Stimulated activated CD4-positive, alpha-beta T cell treated with anti-CD3 and anti-CD28 coated beads, TNF-alpha, amount 100 ng/mL, for 1 hour (primary cell): ENCODE data around the gene JAGN1.
"Not testable (repeated sequence)": the region's sequence is repeated elsewhere in the genome, so short reads cannot be mapped to it uniquely, and the experiment has no call there.

Source experiments
- DNase-seq, 3 donors: peaks; one replicate each; pipeline ENCODE4 v3.0.0-alpha.2; 2020; ENCODE audit warnings: low read depth in 3 of 3, low spot score in 1 of 3

JAGN1 gene

DNA sequence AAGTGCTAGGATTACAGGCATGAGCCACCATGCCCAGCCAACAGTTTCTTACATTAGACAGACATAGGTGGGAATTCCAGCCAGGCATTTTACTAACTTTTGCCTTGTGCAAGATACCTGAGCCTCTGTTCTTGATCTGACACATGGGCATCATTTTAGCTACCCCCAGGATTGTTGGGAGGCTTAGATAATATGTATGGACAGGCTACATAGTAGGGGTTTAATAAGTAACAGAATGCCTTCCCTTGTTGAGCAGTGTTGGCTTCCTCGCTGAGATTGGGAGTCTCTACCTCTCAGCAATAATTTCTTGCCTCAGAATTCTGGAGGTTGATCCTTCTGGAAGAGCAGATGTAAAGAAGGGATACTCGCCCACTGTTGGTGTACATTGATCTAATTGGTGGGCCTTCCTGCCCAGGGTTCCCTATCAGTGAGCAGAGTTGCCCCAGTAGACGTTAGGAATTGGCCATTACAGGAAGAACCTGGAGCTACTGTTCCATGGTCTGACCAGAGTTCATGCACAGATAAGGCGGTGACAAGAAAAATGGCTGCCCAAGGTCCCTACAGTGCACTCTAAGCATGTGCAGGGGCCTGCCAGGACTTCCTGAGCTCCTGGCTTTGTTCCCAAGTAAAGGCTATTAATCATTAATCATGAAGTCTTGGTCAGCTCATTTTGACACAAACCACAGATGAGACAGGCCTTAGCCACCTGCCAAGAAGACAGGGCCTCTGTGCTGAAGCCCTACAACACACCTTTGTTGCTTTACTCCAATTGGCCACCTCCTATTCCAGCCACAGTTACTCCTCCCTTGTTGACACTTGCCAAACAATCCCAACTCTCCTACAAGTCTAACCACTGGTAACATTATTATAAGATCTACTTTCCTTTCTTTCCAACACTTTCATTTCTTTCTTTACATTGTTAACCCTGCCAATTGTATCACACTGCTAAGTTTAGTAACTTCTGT lies 7.3 kb downstream of the JAGN1 start:
- no peak for DNase-seq

DNA sequence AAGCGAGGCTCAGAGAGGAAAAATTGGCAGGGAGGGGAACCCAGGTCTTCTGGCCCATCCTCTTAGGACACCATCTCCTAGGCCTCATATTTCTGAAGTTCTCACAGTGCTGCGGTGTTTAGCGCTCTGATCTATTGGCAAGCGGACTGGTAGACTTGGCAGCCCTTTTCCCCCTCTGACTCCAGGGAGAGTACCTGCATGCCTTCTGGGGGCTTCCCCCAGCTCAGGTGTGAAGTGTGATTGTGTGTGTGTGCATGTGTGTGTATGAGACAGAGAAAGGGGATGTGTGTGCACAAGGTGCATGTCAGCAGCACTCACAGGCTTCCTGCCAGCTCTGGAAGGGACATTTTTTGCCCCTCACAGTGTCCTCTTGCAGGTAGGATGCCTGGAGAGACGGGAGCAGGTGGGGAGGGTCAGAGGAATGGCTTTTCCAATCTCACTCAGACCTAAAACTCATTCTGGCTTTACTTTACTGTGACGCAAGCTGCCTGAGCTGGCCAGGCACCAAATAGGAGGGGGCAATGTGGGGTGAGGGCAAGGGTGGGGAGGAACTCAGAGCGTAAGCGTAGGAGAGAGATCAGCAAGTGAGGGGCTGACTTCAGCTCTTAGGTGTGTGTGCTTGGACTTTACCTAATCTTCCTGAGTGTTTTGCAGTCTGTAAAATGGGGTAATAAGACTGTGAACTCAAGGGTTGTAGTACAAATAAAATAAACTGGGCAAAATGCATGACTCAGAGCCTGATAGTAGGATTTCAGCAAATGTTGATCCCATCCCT lies 8.2 kb downstream of the JAGN1 start:
- no peak for DNase-seq

- DNase-seq = no peak
These were observed 8.9 kb downstream of the JAGN1 start for GRCh38 chr3:9899289-9899791.

DNA sequence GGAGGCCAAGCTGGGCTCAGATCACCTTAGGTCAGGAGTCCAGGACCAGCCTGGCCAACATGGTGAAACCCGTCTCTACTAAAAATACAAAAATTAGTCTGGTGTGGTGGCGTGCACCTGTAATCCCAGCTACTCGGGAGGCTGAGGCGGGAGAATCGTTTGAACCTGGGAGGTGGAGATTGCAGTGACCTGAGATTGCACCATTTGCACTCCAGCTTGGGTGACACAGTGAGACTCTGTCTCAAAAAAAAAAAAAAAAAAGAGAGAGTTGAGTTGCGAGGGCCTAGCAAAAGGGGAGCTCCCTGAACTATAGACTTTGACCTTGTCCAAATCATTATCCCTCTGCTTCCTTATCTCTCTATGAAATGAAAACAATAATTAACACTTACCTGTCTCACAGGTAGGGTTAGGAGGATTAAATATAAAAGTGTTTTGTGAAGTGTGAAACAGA lies 10.6 kb downstream of the JAGN1 start:
- not testable (repeated sequence) for DNase-seq

DNA sequence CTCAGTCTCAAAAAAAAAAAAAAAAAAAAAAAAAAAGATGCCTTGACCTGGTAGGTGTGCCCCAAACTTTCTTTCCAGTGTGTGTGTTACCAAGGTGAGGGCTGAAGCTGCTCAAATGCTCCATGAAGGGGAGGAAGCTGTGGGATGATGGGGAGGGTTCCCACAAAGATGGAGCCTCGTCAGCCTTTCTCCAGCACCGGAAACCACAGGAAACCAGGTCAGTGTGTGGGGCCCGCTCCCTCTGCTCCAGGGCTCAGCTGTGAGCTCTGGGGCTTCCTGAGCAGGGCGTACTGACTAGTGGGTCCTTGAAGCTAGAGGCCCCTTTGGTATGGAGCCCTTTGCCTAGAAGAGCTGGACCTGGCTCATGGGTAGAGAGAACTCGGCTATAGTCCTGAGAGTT lies 11.6 kb downstream of the JAGN1 start:
- DNase-seq = no peak

GRCh38 chr3:9902372-9903237 lies 12.2 kb downstream of the JAGN1 start, which contains the start of gene IL17RE:
TSS of gene IL17RE (plus strand) at chr3:9902848. CDS start at chr3:9902933, 85 bp downstream.
- DNase-seq = no peak

DNA sequence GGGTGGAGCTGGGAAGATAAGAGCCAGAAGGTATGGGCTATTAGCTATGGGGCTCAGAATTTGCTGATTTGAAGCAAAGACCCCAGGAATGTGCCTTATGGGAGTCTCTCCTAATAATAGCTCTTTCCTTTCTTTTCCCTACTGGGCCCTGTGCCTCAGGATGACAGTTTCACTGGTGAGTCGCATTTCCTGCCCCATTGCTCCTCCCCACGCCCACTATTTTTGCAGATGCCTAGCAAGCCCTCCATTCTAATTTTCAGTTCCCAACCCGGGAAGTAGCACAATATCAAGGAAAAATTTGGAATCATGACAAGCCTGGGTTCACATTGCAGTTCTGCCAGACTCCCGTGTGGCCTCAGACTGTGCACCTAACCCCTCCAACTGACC lies 12.8 kb downstream of the JAGN1 start:
- no peak for DNase-seq

- no peak for DNase-seq
These were observed 13.5 kb downstream of the JAGN1 start for GRCh38 chr3:9903904-9904303.

DNA sequence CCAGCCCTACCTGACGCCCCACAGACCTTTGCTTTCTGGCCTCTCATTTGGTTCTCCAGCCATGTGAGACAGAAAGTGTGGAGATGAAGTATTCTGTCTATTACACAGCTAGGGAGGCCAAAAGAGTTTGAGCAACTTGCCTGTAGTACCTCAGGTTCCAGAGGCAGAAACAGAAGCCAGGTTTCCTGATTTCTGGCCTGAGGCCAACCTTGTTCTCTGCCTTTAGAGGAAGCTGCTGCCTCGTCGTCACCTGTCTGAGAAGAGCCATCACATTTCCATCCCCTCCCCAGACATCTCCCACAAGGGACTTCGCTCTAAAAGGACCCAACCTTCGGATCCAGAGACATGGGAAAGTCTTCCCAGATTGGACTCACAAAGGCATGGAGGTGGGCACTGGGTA lies 16.1 kb downstream of the JAGN1 start:
- DNase-seq = no peak

DNA sequence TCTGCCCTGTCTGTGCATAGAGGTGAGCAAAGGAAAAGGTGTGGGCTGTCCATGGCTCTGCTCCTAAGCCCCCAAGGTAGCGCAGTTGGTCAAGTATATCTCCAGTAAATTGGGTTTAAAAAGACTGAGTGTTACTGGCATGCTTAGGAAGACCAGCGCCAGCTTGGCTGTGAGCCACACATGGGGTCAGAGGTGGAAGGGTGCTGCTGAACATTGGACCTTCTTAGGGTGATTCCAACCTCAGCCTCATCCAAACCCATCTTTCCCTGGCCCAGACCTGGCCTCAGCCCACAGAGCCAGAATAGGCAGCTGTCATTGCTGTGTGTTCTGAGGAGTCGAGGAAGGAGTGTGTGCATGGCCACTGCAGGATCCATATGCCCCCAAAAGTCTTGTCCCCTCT lies 17.9 kb downstream of the JAGN1 start:
- DNase-seq = no peak

GRCh38 chr3:9909221-9910013 lies 19.0 kb downstream of the JAGN1 start:
- no peak for DNase-seq

- no peak for DNase-seq
These were observed 21.5 kb downstream of the JAGN1 start for GRCh38 chr3:9911863-9912262.

GRCh38 chr3:9912294-9912935 lies 22.0 kb downstream of the JAGN1 start:
- DNase-seq = no peak

- no peak for DNase-seq
These were observed 23.2 kb downstream of the JAGN1 start for GRCh38 chr3:9913601-9914000.

GRCh38 chr3:9914011-9914410 lies 23.6 kb downstream of the JAGN1 start:
- DNase-seq = no peak

GRCh38 chr3:9914559-9915253 lies 24.3 kb downstream of the JAGN1 start:
- no peak for DNase-seq

DNA sequence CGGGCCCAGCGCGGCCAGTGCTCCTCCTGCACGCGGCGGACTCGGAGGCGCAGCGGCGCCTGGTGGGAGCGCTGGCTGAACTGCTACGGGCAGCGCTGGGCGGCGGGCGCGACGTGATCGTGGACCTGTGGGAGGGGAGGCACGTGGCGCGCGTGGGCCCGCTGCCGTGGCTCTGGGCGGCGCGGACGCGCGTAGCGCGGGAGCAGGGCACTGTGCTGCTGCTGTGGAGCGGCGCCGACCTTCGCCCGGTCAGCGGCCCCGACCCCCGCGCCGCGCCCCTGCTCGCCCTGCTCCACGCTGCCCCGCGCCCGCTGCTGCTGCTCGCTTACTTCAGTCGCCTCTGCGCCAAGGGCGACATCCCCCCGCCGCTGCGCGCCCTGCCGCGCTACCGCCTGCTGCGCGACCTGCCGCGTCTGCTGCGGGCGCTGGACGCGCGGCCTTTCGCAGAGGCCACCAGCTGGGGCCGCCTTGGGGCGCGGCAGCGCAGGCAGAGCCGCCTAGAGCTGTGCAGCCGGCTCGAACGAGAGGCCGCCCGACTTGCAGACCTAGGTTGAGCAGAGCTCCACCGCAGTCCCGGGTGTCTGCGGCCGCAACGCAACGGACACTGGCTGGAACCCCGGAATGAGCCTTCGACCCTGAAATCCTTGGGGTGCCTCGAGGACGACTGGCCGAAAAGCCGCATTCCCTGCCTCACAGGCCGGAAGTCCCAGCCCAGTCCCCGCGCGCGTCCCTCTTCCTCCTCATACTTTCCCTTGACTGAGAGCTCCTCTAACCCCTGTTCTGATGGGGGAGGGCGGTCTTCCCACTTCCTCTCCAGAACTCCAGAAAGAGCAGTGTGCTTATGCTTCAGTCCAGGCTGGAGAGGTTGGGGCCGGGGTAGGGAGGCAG lies 25.1 kb downstream of the JAGN1 start:
- peak in 1 of 3 donors; percentile 23 for DNase-seq

DNA sequence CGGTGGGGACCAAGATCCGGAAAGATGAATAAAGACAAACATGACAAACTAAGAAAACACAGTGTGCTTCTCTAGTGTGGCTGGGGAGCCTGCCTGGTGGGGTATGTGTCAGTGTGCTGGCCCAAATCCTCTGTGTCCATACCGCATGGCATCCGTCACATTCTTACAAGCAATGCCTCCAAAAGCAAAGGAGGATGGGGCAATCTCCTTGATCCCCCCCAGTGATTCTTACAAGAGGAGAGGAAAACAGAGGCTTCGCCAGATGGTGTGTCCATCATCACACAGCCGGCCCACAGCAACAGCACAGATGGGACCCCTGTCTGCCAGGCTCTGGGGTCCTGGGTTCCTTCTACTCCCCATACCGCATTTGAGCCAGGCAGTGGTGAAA lies 25.9 kb downstream of the JAGN1 start:
- no peak for DNase-seq
